GM23338 (cell line): ENCODE results near the gene GSG1L.

Experiments
- CTCF ChIP-seq, 2 experiments: fragments of 200-600 bp in 1 of 2; sonication (generic) in 1 of 2; conservative IDR thresholded peaks; 2 replicates each; pipeline versions ENCODE4 v1.5.1 to v1.6.1; 2016 to 2017; ENCODE audit warnings: antibody characterized with exemption in 2 of 2, low read depth in 2 of 2, mild to moderate bottlenecking in 2 of 2, moderate library complexity in 1 of 2
- EZH2 ChIP-seq: fragments of 200-600 bp; sonication (generic); IDR thresholded peaks from one replicate; pipeline ENCODE4 v1.8.0; 2017; ENCODE audit warnings: antibody characterized with exemption, mild to moderate bottlenecking, low read depth; ENCODE audit not compliant: unreplicated experiment
- EZH2phosphoT487 ChIP-seq: fragments of 200-600 bp; sonication (generic); IDR thresholded peaks from one replicate; pipeline ENCODE4 v1.8.1; 2018; ENCODE audit warnings: antibody characterized with exemption; ENCODE audit not compliant: unreplicated experiment
- POLR2AphosphoS5 ChIP-seq: IDR thresholded peaks from 2 replicates; pipeline ENCODE4 v1.6.1; 2016; ENCODE audit warnings: antibody characterized with exemption, low read depth

GRCh38 chr16:27917949-27918348 lies 145.6 kb downstream of the GSG1L start:
- TF ChIP-seq CTCF (conservative IDR thresholded peaks at IDR 0.05; ENCODE audit: low read depth in 2 of 2) (no peak), EZH2 (no peak), POLR2AphosphoS5 (no peak), EZH2phosphoT487 (no peak)
